Hair follicle dermal papilla cell (primary cell): ENCODE measurements around the gene TMEM179B. TPM values are rescaled to one million over a fixed set of nuclear protein-coding genes. Genes with fewer than 3 reads are reported as not detected.

ENCODE experiments used
- small RNA-seq: library from RNA; depleted of rRNA; stranded (forward); fragments of <200 nt; gene quantifications from one replicate; pipeline ENCODE3, GENCODE V24; 2012
- total RNA-seq: library from RNA; depleted of rRNA; stranded (reverse); fragments of >200 nt; gene quantifications from 2 replicates; pipeline ENCODE4 v1.2.3, GENCODE V29; 2012

The TMEM179B gene, protein sequence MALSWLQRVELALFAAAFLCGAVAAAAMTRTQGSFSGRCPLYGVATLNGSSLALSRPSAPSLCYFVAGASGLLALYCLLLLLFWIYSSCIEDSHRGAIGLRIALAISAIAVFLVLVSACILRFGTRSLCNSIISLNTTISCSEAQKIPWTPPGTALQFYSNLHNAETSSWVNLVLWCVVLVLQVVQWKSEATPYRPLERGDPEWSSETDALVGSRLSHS
- total RNA-seq: 38.0 and 38.1 TPM in 2 replicates

DNA sequence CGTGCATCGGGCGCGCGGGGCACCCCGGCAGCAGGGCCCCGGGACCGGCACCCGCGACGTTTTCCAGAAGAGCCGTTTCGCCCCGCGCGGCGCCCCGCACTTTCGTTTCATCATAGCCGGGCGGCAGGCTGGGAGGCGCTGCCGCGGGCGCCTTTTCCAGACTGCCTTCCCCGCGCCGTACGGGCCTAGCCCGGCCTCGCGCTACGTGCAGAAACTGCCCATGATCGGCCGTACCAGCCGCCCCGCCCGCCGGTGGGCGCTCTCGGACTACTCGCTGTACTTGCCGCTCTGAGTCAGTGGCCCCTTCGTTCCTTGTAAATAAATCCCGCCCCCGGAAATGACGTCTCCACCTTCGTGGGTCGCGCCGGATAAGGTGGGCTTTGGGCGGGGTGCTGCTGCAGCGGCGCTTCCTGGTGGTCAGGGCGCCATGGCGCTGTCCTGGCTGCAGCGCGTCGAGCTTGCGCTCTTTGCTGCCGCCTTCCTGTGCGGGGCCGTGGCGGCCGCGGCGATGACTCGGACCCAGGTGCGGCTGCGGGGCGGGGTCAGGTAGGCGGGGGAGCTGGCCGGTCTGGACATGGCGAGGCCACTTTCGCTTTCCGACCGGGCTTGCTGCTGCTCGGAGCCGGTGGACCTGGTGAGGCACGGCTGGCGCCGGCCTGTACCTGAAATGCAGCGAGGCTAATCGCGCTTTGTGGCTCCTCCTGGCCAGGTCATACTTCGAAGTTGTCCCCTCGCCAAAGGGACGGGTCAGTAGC, at the start of gene TMEM179B:
Gene TMEM179B (plus strand): TSS at position 398 of the 755 bp plus-strand sequence. CDS start 30 bp downstream, at position 428.

DNA sequence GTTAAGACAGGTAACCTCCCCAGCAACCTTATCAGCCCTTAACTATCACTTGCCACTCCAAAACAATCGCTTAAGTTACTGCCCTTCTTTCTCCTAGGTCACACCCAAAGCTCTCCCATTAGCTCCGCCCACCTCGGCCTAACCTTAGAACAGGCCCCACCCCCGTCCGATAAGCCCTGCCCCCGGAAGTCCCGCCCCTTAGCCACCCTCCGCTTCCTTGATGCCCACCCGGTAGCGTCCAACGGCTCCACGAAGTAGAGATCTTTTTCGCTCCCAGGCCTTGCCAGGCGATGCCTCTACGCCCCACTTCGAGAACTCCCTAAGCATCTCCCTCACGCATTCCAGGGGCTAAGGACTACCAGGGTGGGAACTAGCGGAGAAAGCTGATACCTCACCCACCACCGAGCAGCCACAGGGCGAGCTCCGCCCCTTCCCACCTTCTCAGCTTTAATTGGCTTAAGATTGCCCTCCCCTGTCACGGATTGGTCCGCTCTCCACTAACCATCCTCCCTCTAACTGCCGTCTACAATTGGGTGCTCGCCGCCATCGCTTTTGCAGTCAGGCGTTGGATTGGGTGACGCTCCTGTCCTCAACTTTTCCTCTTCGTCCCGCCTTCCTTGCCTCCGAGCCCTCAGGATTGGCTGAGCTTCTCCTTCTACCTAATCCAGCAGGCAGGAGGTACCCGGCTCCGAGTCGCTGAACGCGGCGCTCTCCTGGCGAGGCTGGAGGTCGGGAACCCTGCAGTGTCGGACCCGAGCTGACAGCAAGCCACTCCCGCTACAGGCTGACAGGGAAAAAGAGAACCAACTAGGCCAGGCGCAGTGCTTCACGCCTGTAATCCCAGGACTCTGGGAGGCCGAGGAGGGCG, 33.2 kb upstream of the TMEM179B start, which contains the start of gene ZBTB3:
Gene ZBTB3 (minus strand): TSS at position 425 of the 868 bp plus-strand sequence. CDS start 496 bp downstream, outside the sequence.

DNA sequence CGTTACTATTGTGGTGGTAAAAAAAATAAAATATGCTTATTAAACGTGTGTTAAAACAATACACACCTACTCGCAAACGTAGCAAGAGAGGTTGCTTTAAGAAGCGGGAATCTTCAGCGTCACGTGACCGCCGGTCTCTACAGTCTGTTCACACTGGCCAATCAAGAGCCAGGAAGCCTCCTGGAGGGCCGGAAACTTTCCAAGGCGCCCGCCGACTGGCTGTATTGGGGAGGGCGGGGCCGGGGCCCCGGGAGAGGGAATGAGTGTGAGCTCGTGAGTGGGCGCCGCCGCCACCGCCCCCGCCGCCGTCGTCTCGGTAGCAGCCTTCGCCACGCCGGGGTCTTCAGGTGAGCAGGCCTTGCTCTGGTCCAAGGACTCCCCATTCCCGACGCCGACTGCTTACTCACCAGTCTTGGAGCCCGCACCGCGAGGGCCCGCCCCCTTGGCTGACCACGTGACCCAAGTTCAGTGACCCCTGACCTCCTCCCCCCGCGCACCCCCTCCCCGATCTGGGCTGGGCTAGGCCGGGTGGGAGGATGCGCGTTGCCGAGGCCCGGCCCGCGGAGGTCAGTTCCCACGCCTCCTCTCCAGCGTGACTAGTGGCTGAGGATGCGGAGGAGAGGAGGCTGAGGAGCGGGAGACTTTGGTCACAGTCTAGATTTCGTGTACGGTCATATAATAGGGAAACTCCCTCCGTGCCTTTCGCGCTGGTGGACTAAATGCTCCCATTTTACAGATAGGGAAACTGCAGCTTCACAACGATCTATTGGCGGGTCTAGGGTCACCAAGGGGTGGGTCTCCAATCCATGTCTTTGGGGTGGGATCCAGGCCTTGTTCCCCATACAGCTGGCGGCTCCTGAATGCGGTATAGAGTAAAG, 15.8 kb upstream of the TMEM179B start, which contains the start of gene TAF6L:
Gene TAF6L (plus strand): TSS at position 253 of the 878 bp plus-strand sequence. CDS start 4,388 bp downstream, outside the sequence.

DNA sequence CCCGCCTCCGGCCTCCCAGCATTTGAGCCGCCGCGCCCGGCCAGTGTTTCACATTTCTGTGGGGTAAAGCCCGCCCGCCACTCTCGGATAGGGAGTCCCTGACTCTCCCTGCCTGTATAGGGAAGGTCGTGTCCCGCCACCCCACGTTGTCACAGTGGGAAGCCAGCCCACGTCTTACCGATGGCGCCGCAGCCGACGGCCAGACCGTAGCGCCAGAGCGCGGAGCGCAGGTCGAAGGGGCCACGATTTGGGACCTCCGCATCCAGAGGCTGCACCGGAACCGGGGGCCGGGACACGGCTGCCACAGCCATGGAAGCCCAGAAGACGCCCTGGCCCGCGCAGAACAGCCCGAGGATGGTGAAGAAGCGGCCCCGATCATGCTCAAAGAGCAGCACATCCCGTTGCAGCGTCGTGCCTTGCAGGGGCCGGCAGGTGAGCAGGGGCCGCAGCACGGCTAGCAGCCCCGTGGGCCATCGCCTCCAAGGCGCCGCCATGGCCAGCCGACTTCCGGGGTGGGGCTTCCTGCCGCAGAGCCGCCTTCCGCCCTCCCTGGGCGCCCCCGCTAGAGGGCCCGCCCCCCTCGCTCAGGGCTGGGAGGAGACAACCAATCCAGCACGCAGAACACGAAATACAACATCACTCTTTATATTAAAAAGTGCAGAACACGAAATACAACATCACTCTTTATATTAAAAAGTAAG, 4.4 kb downstream of the TMEM179B start, which contains the start of gene TMEM223:
Gene TMEM223 (minus strand): TSS at position 506 of the 701 bp plus-strand sequence. CDS start 12 bp downstream, at position 494.

DNA sequence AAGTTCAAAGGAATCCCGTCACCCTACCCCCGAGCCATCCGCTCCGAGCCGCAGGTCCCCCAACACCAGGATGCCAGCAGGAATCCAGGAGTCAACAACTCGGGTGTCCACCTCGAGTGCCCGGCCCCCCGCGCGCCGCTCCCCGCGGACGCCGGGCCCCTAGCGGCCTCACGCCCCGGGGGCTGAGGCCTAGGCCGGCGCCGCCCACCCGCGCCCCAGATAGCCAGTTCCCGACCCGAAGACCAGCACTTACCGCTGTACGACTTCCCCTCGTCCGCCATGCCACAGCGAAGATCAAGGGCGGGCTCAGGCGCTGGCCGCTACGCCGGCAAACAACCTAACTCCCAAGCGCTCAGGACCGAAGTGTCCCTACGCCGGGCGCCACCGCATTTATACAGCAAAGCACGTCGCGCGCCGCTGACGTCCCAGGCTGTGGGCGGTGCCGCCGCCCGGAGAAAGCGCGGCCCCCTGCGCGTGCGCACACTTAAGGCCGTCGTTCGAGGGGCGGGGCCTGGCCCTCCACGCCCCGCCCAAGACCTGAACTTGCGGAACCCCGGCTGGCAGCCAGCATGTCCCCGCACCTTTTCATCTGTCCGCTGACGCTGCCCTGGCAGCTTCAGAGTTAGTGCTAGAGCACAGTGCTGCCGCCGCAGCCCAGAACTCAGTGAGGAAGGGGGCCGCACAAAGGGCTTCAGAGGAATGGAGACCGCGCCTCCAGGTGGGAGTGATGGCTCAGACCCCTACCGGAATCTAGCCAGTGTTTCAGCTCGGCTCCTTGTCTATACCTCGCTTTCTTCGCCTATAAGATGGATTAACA, 18.1 kb downstream of the TMEM179B start, which contains the start of gene NXF1:
Gene NXF1 (minus strand): TSS at position 365 of the 817 bp plus-strand sequence. CDS start 84 bp downstream, at position 281.

DNA sequence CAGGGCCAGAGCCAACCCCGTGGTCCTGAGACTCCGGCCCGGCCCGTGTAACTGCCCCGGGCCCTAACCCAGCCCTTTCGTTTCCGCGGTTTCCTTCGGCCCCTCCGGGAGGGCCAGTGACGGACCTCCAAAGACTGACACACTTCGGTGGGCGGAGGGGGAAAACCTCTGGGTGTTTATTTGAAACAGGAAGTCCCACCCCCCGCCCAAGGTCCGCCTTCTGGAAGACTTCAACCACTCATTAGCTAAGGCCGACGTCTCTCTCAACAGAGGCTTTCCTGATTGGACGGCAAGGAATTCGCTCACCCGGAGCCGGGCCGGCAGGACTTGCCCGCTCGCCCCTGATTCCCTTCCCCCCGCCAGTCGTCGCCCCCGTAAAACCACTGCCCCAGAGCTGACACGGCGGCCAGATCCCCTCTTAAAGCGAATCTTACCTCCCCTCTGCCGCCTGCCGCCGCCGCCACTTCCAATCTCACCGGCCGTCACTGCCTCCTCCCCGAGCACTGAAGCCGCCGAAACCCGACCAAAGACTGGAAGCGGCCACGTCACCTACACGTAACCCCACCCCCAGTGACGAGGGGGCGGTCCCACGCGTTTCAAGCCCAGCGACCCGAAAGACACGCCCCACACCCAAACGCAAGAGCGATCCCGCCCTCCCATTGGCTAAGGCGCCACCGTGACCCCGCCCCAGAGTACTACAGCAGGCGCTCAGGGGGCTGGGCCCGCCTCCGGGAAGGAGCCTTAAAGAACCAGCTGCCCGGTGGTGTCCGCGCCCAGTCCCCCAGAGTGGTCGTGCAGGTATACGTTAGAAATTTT, 44.5 kb downstream of the TMEM179B start, which contains the start of gene STX5:
Gene STX5 (minus strand): TSS at position 532 of the 816 bp plus-strand sequence. CDS start 808 bp downstream, outside the sequence.

DNA sequence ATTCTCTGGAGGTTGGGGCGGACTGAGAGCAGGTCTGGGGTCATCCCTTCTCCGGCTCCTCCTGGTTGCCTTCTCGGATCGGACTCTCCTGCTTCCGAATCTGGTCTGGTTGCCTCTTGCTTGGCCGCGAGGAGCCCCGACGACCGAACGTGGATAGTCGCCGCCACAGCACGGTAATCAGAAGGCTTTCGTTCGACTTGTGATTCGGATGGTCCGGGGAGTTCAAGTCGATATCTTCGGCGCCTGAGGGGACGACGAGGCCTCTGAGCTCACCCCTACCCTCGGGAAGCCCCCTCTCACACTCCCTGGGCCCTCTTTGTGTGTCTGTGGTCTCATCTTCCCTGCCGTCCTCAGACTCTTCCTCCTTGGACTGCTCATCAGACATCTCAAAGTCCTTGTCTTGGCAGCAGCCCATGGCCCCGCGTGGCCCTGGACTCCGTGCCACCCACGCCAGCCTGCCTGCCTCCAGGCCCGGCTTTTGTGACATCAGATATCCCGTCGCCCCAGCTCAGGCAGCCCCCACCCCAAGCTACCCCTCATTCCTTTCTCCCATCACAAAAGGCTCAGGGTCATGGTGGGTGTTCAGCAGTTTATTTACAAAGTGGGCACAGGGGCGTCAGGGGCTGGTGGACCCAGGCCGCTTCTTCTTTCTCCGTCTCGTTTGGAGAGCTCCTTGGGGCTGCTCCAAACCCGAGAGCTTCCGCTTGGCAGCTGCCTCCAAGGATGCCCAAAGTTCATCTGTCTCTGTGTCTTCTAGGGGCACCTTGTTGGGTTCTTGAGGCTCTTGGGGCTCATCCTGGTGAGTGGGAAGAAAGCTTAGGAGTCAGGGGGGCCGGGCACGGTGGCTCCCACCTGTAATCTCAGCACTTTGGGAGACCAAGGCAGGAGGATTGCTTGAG, 45.4 kb downstream of the TMEM179B start, which contains the start of gene TEX54:
Gene TEX54 (minus strand): TSS at position 506 of the 899 bp plus-strand sequence.

DNA sequence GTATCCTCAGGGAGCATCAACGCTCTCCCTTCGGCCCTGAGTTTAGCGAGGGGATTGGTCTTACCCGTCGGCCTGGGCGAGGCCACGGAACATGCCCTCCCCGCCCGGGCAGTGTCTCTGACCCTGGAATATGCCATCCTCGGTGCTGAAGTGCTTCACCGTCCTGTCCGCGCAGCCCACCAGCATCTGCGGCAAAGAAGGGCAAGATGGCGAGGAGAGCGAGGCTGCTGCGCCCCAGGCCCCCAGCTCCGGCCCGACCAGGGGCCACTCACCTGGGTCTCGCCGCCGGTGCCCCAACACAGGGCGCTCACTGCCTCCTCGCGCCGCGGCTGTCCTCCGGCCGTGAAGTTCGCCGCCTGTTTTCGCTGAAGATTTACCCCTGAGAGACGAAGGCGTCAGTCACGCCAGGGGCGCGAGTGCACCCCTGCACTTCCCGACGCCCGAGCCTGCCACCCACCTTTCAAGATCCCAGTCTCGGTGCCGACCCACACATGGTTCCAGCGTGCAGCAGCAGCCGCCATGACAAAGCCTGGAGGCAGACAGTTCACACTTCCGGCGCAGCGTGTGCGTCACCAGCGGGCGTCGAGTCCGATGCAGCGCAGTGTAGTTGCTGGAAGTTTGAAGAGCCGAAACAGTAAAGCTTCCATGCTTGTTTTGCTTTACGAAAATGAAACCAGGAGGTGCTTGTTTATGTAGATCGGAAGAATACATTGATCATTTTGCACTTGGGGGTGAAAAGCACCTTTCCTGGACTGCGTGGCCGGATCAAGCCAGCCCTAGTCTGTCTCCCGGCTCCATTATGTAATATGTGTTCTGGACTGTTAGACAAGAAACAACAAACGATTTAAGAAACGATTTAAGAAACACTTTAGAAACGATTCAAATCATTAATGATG, 52.1 kb downstream of the TMEM179B start, which contains the start of gene WDR74:
Gene WDR74 (minus strand): TSS at position 541 of the 896 bp plus-strand sequence. CDS start 20 bp downstream, at position 521.

Small RNA genes within 50 kb of the gene (small RNA-seq; reads per million reads assigned to genes)
- 1.9 reads per million, percentile 43 among the genes with 10 or more reads in this experiment for gene MIR6514
- gene RNU6-118P: not detected

Other genes with a start within 250 kb of the TMEM179B start
- gene AHNAK, start 240.6 kb upstream of the TMEM179B start, total RNA-seq: 953 and 967 TPM in 2 replicates
- gene EEF1G, start 213.5 kb upstream of the TMEM179B start, total RNA-seq: 1,028 and 1,088 TPM in 2 replicates
- 6.3 and 7.2 TPM in 2 replicates for gene TUT1, start 195.9 kb upstream of the TMEM179B start, total RNA-seq
- gene MTA2, start 185.5 kb upstream of the TMEM179B start, total RNA-seq: 138 and 161 TPM in 2 replicates
- gene EML3, start 174.6 kb upstream of the TMEM179B start, total RNA-seq: 35.9 and 38.5 TPM in 2 replicates
- 3.7 and 5.5 TPM in 2 replicates for gene ROM1, start 174.1 kb upstream of the TMEM179B start, total RNA-seq
- gene B3GAT3, start 165.4 kb upstream of the TMEM179B start, total RNA-seq: 24.0 and 24.2 TPM in 2 replicates
- gene GANAB, start 140.8 kb upstream of the TMEM179B start, total RNA-seq: 248 and 270 TPM in 2 replicates
- 25.5 and 29.4 TPM in 2 replicates for gene INTS5, start 134.1 kb upstream of the TMEM179B start, total RNA-seq
- gene C11orf98, start 122.2 kb upstream of the TMEM179B start, total RNA-seq: 14.9 and 20.3 TPM in 2 replicates
- gene CSKMT, start 122.1 kb upstream of the TMEM179B start, total RNA-seq: 3.2 and 7.3 TPM in 2 replicates
- gene UQCC3, start 115.7 kb upstream of the TMEM179B start, total RNA-seq: 4.4 and 5.6 TPM in 2 replicates
- 4.0 and 4.5 TPM in 2 replicates for gene LBHD1, start 115.1 kb upstream of the TMEM179B start, total RNA-seq
- 70.9 and 82.1 TPM in 2 replicates for gene UBXN1, start 108.3 kb upstream of the TMEM179B start, total RNA-seq
- gene LRRN4CL, start 97.9 kb upstream of the TMEM179B start, total RNA-seq: 63.6 and 104 TPM in 2 replicates
- gene BSCL2, start 80.0 kb upstream of the TMEM179B start, total RNA-seq: 47.2 and 64.5 TPM in 2 replicates
- gene GNG3, start 79.7 kb upstream of the TMEM179B start, total RNA-seq: not detected in 2 replicates
- 7.5 and 10.9 TPM in 2 replicates for gene HNRNPUL2, start 59.9 kb upstream of the TMEM179B start, total RNA-seq
- 27.9 and 36.0 TPM in 2 replicates for gene TTC9C, start 58.9 kb upstream of the TMEM179B start, total RNA-seq
- gene ZBTB3, start 33.2 kb upstream of the TMEM179B start, total RNA-seq: 19.3 and 21.4 TPM in 2 replicates
- gene POLR2G, start 25.8 kb upstream of the TMEM179B start, total RNA-seq: 34.9 and 47.2 TPM in 2 replicates
- 13.5 and 19.5 TPM in 2 replicates for gene TAF6L, start 16.0 kb upstream of the TMEM179B start, total RNA-seq
- 12.3 and 13.1 TPM in 2 replicates for gene TMEM223, start 4.6 kb downstream of the TMEM179B start, total RNA-seq
- 30.5 and 38.9 TPM in 2 replicates for gene NXF1, start 18.0 kb downstream of the TMEM179B start, total RNA-seq
- 48.3 and 56.5 TPM in 2 replicates for gene STX5, start 44.6 kb downstream of the TMEM179B start, total RNA-seq
- gene TEX54, start 45.4 kb downstream of the TMEM179B start, total RNA-seq: not detected in 2 replicates
- 28.9 and 29.1 TPM in 2 replicates for gene WDR74, start 52.2 kb downstream of the TMEM179B start, total RNA-seq
- gene SLC3A2, start 93.5 kb downstream of the TMEM179B start, total RNA-seq: 169 and 184 TPM in 2 replicates
- not detected in 2 replicates for gene CHRM1, start 134.0 kb downstream of the TMEM179B start, total RNA-seq
- not detected in 2 replicates for gene SLC22A6, start 197.6 kb downstream of the TMEM179B start, total RNA-seq
- gene SLC22A8, start 228.4 kb downstream of the TMEM179B start, total RNA-seq: not detected in 2 replicates